H9 (cell line): Measurements from ENCODE around the gene MYB. TPM values are rescaled to one million over a fixed set of nuclear protein-coding genes. Genes with fewer than 3 reads are reported as not detected.

Experiments used
- DNase-seq: peaks from one replicate; pipeline ENCODE4 v3.0.0-alpha.2; 2017
- H2AFZ ChIP-seq: one replicate; pipeline ENCODE4 v1.6.1; 2013; ENCODE audit warnings: mild to moderate bottlenecking, low read length, control low read depth, moderate library complexity
- H2AK5ac ChIP-seq: 2 replicates; pipeline ENCODE4 v1.6.1; 2013; ENCODE audit warnings: low read length, control low read depth, mixed read lengths; ENCODE audit not compliant: insufficient read length
- H2BK120ac ChIP-seq: one replicate; pipeline ENCODE4 v1.6.1; 2013; ENCODE audit warnings: low read depth, mild to moderate bottlenecking, low read length, control low read depth, inconsistent platforms; ENCODE audit not compliant: poor library complexity, severe bottlenecking
- H2BK12ac ChIP-seq: 2 replicates; pipeline ENCODE4 v1.6.1; 2013; ENCODE audit warnings: low read length, control low read depth, mixed read lengths, low read depth; ENCODE audit not compliant: insufficient read length
- H2BK15ac ChIP-seq: 2 replicates; pipeline ENCODE4 v1.6.1; 2013; ENCODE audit warnings: low read depth, low read length, control low read depth
- H2BK20ac ChIP-seq: one replicate; pipeline ENCODE4 v1.6.1; 2013; ENCODE audit warnings: low read depth, mild to moderate bottlenecking, low read length, control low read depth, inconsistent platforms; ENCODE audit not compliant: poor library complexity, severe bottlenecking
- H2BK5ac ChIP-seq: 2 replicates; pipeline ENCODE4 v1.6.1; 2013; ENCODE audit warnings: low read length, control low read depth, mixed read lengths; ENCODE audit not compliant: insufficient read length
- H3K14ac ChIP-seq: 2 replicates; pipeline ENCODE4 v1.6.1; 2013; ENCODE audit warnings: low read length, control low read depth; ENCODE audit not compliant: insufficient read depth
- H3K18ac ChIP-seq: 2 replicates; pipeline ENCODE4 v1.6.1; 2013; ENCODE audit warnings: low read depth, mild to moderate bottlenecking, mixed read lengths, low read length, control low read depth; ENCODE audit not compliant: insufficient read length
- H3K23ac ChIP-seq: 2 replicates; pipeline ENCODE4 v1.6.1; 2013; ENCODE audit warnings: low read length, control low read depth, mixed read lengths, low read depth; ENCODE audit not compliant: insufficient read length
- H3K23me2 ChIP-seq: 2 replicates; pipeline ENCODE4 v1.6.1; 2013; ENCODE audit warnings: low read depth, mild to moderate bottlenecking, mixed read lengths, low read length, control low read depth; ENCODE audit not compliant: insufficient read length, poor library complexity, severe bottlenecking
- H3K27ac ChIP-seq: 2 replicates; pipeline ENCODE4 v1.5.1; 2013; ENCODE audit warnings: low read length, control low read depth, mixed read lengths, low read depth; ENCODE audit not compliant: insufficient read length
- H3K27me3 ChIP-seq: 2 replicates; pipeline ENCODE4 v1.6.1; 2013; ENCODE audit warnings: low read length, control low read depth, inconsistent platforms; ENCODE audit not compliant: insufficient read depth
- H3K4ac ChIP-seq: 2 replicates; pipeline ENCODE4 v1.6.1; 2013; ENCODE audit warnings: low read depth, mild to moderate bottlenecking, control low read depth, inconsistent platforms, low read length, moderate library complexity
- H3K4me1 ChIP-seq: 2 replicates; pipeline ENCODE4 v1.6.1; 2013; ENCODE audit warnings: low read length, control low read depth, inconsistent platforms; ENCODE audit not compliant: insufficient read depth
- H3K4me2 ChIP-seq: 2 replicates; pipeline ENCODE4 v1.6.1; 2013; ENCODE audit warnings: low read length, control low read depth, mixed read lengths; ENCODE audit not compliant: insufficient read length, insufficient read depth
- H3K56ac ChIP-seq: 2 replicates; pipeline ENCODE4 v1.6.1; 2013; ENCODE audit warnings: low read depth, mild to moderate bottlenecking, mixed read lengths, low read length, control low read depth; ENCODE audit not compliant: insufficient read length
- H3K79me1 ChIP-seq: 2 replicates; pipeline ENCODE4 v1.6.1; 2013; ENCODE audit warnings: low read depth, mild to moderate bottlenecking, moderate library complexity, low read length, control low read depth, inconsistent platforms; ENCODE audit not compliant: insufficient read depth, poor library complexity, severe bottlenecking
- H3K79me2 ChIP-seq: 2 replicates; pipeline ENCODE4 v1.6.1; 2013; ENCODE audit warnings: low read length, control low read depth, inconsistent platforms; ENCODE audit not compliant: insufficient read depth
- H3K9ac ChIP-seq: 2 replicates; pipeline ENCODE4 v1.6.1; 2013; ENCODE audit warnings: low read length, control low read depth, mixed read lengths; ENCODE audit not compliant: insufficient read length; ENCODE audit errors: extremely low read depth
- H3K9me3 ChIP-seq: one replicate; pipeline ENCODE4 v1.6.1; 2013; ENCODE audit warnings: low read depth, low read length, inconsistent platforms; ENCODE audit not compliant: control insufficient read depth
- H3T11ph ChIP-seq: one replicate; pipeline ENCODE4 v1.6.1; 2013; ENCODE audit warnings: mild to moderate bottlenecking, low read length, control low read depth, inconsistent platforms
- H4K20me1 ChIP-seq: one replicate; pipeline ENCODE4 v1.6.1; 2013; ENCODE audit not compliant: control insufficient read depth, insufficient read length, insufficient read depth
- H4K5ac ChIP-seq: 2 replicates; pipeline ENCODE4 v1.6.1; 2013; ENCODE audit warnings: low read depth, mild to moderate bottlenecking, mixed read lengths, low read length, control low read depth; ENCODE audit not compliant: insufficient read length
- H4K8ac ChIP-seq: replicated peaks from 2 replicates; pipeline ENCODE4 v1.6.1; 2013; ENCODE audit warnings: low read length, control low read depth, mixed read lengths, low read depth; ENCODE audit not compliant: insufficient read length
- H4K91ac ChIP-seq: 2 replicates; pipeline ENCODE4 v1.6.1; 2013; ENCODE audit warnings: low read depth, mild to moderate bottlenecking, moderate library complexity, mixed read lengths, low read length, control low read depth; ENCODE audit not compliant: insufficient read length
- H3K27ac Mint-ChIP-seq, 3 experiments: 2 replicates in 2 of 3; 3 replicates in 1 of 3; pipeline ENCODE4 v1.8.0; 2020 to 2021; ENCODE audit warnings: mixed read lengths in 3 of 3, mild to moderate bottlenecking in 1 of 3, moderate library complexity in 1 of 3
- H3K27me3 Mint-ChIP-seq: 2 replicates; pipeline ENCODE4 v1.8.0; 2021; ENCODE audit warnings: low read depth, mild to moderate bottlenecking, moderate library complexity, mixed read lengths
- H3K36me3 Mint-ChIP-seq, 3 experiments: 2 replicates in 2 of 3; 3 replicates in 1 of 3; pipeline ENCODE4 v1.8.0; 2020 to 2021; ENCODE audit warnings: low read depth in 3 of 3, mixed read lengths in 3 of 3; ENCODE audit not compliant: insufficient read depth in 1 of 3
- H3K4me1 Mint-ChIP-seq, 2 experiments: 2 replicates each; pipeline ENCODE4 v1.8.0; 2020; ENCODE audit warnings: mixed read lengths in 2 of 2
- H3K4me3 Mint-ChIP-seq, 2 experiments: 2 replicates in 1 of 2; 3 replicates in 1 of 2; pipeline ENCODE4 v1.8.0; 2020 to 2021; ENCODE audit warnings: mild to moderate bottlenecking in 2 of 2, mixed read lengths in 2 of 2, moderate library complexity in 1 of 2
- H3K9me3 Mint-ChIP-seq, 2 experiments: 2 replicates in 1 of 2; 3 replicates in 1 of 2; pipeline ENCODE4 v1.8.0; 2020; ENCODE audit warnings: mild to moderate bottlenecking in 2 of 2, mixed read lengths in 2 of 2, moderate library complexity in 1 of 2
- WGBS: extraction: QIAGEN DNeasy Blood & Tissue Kit; methylation state at CpG from one replicate; pipeline ENCODE4 v1.1.7; 2013; ENCODE audit warnings: missing lambda C conversion rate, low lambda C conversion rate, mixed read lengths; ENCODE audit not compliant: insufficient read length; ENCODE audit errors: extremely low coverage; 5-methylcytosine and 5-hydroxymethylcytosine counted together
- total RNA-seq: library from RNA; stranded (reverse); gene quantifications from 2 replicates; pipeline ENCODE4 v1.2.1, GENCODE V29; 2021
- TF ChIP-seq, protein P1 (sequence below): fragments of 200-600 bp; sonication (generic); conservative IDR thresholded peaks from 3 replicates; pipeline ENCODE4 v1.8.0; 2021; ENCODE audit warnings: antibody characterized with exemption, mild to moderate bottlenecking

The MYB gene
- total RNA-seq, 1 experiment from 2014 or later, result 5.8 TPM

DNA sequence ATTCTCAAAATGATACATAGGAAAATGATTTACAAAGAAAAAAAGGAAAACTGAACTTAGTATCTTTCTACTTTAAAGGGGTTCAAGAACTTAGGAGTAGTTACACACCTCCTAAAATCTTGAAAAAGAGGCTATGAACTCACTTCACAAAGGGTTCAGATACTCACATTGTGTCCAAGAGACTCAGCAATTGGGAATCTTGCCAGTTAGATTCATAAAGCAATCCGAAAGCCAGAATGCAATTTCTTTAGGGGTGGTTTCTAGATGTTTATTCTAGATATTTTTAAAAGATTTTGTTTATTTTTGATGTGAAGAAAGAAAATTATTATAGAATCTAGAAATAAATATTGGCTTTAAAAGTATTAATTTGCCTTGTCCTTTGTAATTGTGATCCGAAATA, 1.7 kb upstream of the MYB start:
- H3K79me2 ChIP-seq, result no peaks in the 10 kb centered on the region
- H2BK20ac ChIP-seq, result no peak overlapping the region
- H3K14ac ChIP-seq, result no peak overlapping the region
- peaks cover 30% of the 10 kb centered on the region for H3K23me2 ChIP-seq
- Mint-ChIP-seq H3K4me3 (no peak overlapping the region), H3K4me1 (peaks cover 16 to 21% of the 10 kb centered on the region in 2 experiments), H3K27me3 (peaks cover 41% of the 10 kb centered on the region), H3K27ac (no peak overlapping the region), H3K9me3 (peaks cover 0 to 3% of the 10 kb centered on the region in 2 experiments; a peak in 2 of 5 replicates), H3K36me3 (no peaks in the 10 kb centered on the region)
- H4K91ac ChIP-seq, result no peak overlapping the region
- no peak overlapping the region for H4K8ac ChIP-seq
- WGBS, result no CpG with 5 or more reads among the region's 2 CpGs
- no peak overlapping the region for H2BK12ac ChIP-seq
- H2BK15ac ChIP-seq, result no peak overlapping the region
- no peak overlapping the region for H3K56ac ChIP-seq
- H2AK5ac ChIP-seq, result no peak overlapping the region
- H3K18ac ChIP-seq, result no peak overlapping the region
- no peak overlapping the region for H4K5ac ChIP-seq
- no peak overlapping the region for H3K27ac ChIP-seq
- H2BK120ac ChIP-seq, result no peak overlapping the region
- no peak overlapping the region for H2BK5ac ChIP-seq
- TF ChIP-seq, protein P1, sequence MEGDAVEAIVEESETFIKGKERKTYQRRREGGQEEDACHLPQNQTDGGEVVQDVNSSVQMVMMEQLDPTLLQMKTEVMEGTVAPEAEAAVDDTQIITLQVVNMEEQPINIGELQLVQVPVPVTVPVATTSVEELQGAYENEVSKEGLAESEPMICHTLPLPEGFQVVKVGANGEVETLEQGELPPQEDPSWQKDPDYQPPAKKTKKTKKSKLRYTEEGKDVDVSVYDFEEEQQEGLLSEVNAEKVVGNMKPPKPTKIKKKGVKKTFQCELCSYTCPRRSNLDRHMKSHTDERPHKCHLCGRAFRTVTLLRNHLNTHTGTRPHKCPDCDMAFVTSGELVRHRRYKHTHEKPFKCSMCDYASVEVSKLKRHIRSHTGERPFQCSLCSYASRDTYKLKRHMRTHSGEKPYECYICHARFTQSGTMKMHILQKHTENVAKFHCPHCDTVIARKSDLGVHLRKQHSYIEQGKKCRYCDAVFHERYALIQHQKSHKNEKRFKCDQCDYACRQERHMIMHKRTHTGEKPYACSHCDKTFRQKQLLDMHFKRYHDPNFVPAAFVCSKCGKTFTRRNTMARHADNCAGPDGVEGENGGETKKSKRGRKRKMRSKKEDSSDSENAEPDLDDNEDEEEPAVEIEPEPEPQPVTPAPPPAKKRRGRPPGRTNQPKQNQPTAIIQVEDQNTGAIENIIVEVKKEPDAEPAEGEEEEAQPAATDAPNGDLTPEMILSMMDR, result no peak
- no peak overlapping the region for H3K23ac ChIP-seq
- no peaks in the 10 kb centered on the region for H3K79me1 ChIP-seq
- no peak overlapping the region for H2AFZ ChIP-seq
- no peak overlapping the region for H3K4ac ChIP-seq
- H3K4me1 ChIP-seq, result peaks cover 2% of the 10 kb centered on the region; the same call in 1 of the 2 replicates
- no peak overlapping the region for H3T11ph ChIP-seq
- no peaks in the 10 kb centered on the region for H4K20me1 ChIP-seq
- no peak overlapping the region for H3K9ac ChIP-seq
- DNase-seq, result no peak
- no peaks in the 10 kb centered on the region for H3K9me3 ChIP-seq
- peaks cover 7% of the 10 kb centered on the region; the same call in 1 of the 2 replicates for H3K27me3 ChIP-seq
- H3K4me2 ChIP-seq, result no peak overlapping the region
